NB4 (cell line): ENCODE measurements around the gene GPR21.

Experiments used
- DNase-seq: peaks from one replicate; pipeline ENCODE4 v3.0.0; 2010; ENCODE audit warnings: low read depth
- H3K4me3 ChIP-seq: one replicate; pipeline ENCODE4 v1.5.1; 2011; ENCODE audit warnings: mild to moderate bottlenecking, low read depth, low read length, moderate library complexity
- CTCF ChIP-seq: IDR thresholded peaks from one replicate; pipeline ENCODE4 v1.5.1; 2012; ENCODE audit warnings: low read depth, low read length
- MAX ChIP-seq: IDR thresholded peaks from 2 replicates; pipeline ENCODE4 v1.6.1; 2011; ENCODE audit warnings: low read depth, low read length
- MYC ChIP-seq: IDR thresholded peaks from 2 replicates; pipeline ENCODE4 v1.6.1; 2011; ENCODE audit warnings: low read depth, low read length
- POLR2A ChIP-seq: IDR thresholded peaks from 2 replicates; pipeline ENCODE4 v1.6.1; 2011; ENCODE audit warnings: mild to moderate bottlenecking; ENCODE audit not compliant: insufficient read length; ENCODE audit errors: extremely low read depth

GPR21 gene

DNA sequence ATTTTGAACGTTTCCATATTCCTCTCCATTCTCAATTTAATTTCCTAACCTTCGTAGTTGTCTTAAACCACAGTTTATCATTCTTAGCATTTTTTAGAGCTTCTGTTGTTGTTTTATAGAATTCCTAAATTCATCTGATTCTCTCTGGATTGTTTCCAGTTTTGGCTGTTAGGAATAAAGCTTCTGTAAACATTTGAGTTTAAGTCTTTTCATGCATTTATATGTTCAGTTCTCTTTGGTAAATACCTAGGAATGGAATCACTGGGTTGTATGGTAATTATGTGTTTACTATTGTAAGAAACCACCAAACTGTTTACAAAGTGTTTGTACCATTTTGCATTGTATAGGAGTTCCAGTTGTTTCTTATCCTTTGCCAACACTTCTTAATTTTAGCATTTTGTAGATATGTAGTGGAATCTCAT is 29.7 kb downstream of the GPR21 start:
- TF ChIP-seq POLR2A, result no peak
- no peak overlapping the region for H3K4me3 ChIP-seq
- DNase-seq, result no peak

- H3K4me3 ChIP-seq, result no peak overlapping the region
- DNase-seq, result no peak
- no peak for TF ChIP-seq POLR2A
- no peak for TF ChIP-seq MYC
- no peak for TF ChIP-seq MAX
- TF ChIP-seq CTCF, result no peak
Observed at GRCh38 chr9:123063896-123064295, 30.4 kb downstream of the GPR21 start.

- no peak for DNase-seq
- TF ChIP-seq POLR2A (no peak), MAX (no peak), MYC (no peak), CTCF (no peak)
- H3K4me3 ChIP-seq, result no peak overlapping the region
Observed at GRCh38 chr9:123064716-123065115, 31.2 kb downstream of the GPR21 start.

GRCh38 chr9:123065196-123065595 is 31.7 kb downstream of the GPR21 start:
- no peak for TF ChIP-seq CTCF
- TF ChIP-seq MYC, result no peak
- no peak for TF ChIP-seq MAX
- no peak for TF ChIP-seq POLR2A
- H3K4me3 ChIP-seq, result no peak overlapping the region
- no peak for DNase-seq

- no peak for TF ChIP-seq MAX
- TF ChIP-seq POLR2A, result no peak
- no peak for TF ChIP-seq MYC
- no peak for TF ChIP-seq CTCF
- DNase-seq, result no peak
- no peak overlapping the region for H3K4me3 ChIP-seq
Observed at GRCh38 chr9:123067136-123067535, 33.7 kb downstream of the GPR21 start.

DNA sequence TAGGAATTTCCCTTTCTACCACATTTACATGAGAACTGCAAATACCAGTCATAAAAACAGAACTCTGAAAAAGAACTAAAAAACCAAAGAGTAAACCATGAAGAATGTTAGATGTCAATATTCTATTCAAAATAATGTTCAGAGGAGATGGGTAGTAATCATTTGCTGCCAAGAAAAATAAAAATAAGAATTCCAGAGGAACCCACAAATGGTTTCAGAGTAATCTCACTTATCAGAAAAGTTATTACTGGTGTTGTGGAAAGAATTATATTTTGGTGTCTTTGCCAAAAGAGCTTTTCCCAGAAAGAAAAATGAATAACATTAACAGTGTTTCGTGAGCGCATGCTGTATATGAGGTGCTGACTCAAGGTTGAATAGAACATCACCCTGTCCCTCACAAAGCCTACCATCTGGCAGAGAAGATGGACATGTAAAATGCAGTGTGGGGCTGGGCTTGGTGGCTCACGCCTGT is 35.6 kb downstream of the GPR21 start:
- no peak for TF ChIP-seq POLR2A
- TF ChIP-seq CTCF, result no peak
- no peak for TF ChIP-seq MYC
- TF ChIP-seq MAX, result no peak
- no peak overlapping the region for H3K4me3 ChIP-seq
- DNase-seq, result no peak
